HG03135 (cell line): ENCODE measurements around the gene ARFGEF2.
"Not testable (repeated sequence)": the region's sequence is repeated elsewhere in the genome, so short reads cannot be mapped to it uniquely, and the experiment has no call there.

Experiments used
- ATAC-seq: cut with Tn5 transposase; IDR thresholded peaks from one replicate; pipeline ENCODE4 v1.9.1; 2021; ENCODE audit warnings: mild to moderate bottlenecking, moderate library complexity; ENCODE audit not compliant: unreplicated experiment

The ARFGEF2 gene

GRCh38 chr20:48951041-48951440, 29.5 kb downstream of the ARFGEF2 start:
- ATAC-seq, result no peak

- ATAC-seq, result no peak
Measured at GRCh38 chr20:48951646-48952045, 30.1 kb downstream of the ARFGEF2 start.

DNA sequence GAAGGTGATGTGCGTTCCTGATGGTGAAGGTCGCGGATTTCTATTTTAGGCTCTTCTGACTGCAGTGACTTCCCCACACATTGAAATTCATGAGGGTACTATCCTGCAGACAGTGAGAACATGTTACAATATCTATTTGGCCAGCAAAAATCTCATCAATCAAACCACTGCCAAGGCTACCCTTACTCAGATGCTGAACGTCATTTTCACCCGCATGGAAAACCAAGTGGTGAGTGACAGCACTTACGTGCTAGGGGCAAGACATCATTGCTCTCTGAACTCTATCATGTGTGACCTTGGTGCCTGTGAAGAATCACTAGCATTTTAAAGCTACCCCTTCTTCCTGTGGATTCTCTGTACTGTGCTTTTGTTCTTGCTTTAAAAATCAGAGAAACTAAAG, 31.1 kb downstream of the ARFGEF2 start:
- ATAC-seq, result no peak

DNA sequence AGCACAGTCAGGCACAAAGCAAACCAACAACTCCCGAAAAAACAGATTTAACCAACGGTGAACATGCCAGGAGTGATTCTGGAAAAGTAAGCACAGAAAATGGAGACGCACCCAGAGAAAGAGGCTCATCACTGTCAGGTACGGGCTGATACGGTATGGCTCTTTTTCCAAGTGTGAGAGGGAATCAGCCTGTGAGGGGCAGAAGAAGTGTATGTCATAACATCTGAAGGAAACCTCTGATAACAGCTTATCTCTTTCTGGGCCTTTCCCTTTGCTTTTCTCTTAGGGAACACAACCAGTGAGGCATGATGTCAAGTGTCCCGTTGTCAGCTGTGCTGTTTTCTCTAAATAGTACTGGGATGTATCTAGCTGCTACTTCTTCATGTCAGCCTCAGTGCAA, 32.1 kb downstream of the ARFGEF2 start:
- ATAC-seq, result no peak

- no peak for ATAC-seq
Measured at GRCh38 chr20:48956052-48956451, 34.5 kb downstream of the ARFGEF2 start.

GRCh38 chr20:48957053-48957481, 35.6 kb downstream of the ARFGEF2 start:
- no peak for ATAC-seq

GRCh38 chr20:48957533-48957932, 36.0 kb downstream of the ARFGEF2 start:
- ATAC-seq, result no peak

DNA sequence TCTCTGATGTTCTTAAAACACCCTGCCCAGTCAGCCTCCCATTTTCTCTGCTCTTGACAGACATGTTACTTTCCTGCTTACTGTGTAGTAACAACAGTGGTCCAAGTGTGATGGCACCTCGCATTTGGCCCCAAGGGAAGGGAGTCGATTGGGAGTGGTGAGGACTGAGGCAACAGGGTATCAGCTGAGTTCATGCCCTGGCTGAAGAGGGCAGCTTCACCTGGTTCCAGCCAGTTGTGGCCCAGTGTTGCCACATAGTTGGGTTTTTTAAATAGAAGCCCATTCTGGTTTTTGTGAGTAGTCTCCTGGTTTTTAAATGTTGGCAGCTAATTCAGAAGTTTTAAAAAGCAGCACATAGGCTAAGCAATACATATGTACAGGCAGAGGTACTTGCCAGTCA, 37.2 kb downstream of the ARFGEF2 start:
- ATAC-seq, result no peak

- no peak for ATAC-seq
Measured at GRCh38 chr20:48959899-48960550, 38.5 kb downstream of the ARFGEF2 start.

DNA sequence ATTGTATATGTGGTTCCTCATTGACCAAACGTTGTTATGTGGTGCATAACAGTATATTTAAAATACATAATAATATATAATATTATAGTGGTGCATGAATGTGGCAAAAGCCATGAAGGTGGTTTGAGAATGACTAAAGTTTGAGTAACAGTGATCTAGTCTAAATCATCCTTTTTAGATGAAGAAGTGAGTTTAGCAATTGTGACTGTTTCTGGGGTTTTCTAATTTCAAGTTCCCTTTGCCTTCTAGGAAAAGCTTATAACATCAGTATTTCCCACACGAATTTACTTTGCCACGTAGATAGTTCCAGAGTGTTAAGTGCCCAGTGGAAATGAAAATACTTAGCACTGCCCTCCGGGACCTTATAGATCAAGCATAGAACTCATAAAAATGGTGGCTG, 40.9 kb downstream of the ARFGEF2 start:
- no peak for ATAC-seq

GRCh38 chr20:48962976-48963771, 41.7 kb downstream of the ARFGEF2 start:
- ATAC-seq, result no peak

DNA sequence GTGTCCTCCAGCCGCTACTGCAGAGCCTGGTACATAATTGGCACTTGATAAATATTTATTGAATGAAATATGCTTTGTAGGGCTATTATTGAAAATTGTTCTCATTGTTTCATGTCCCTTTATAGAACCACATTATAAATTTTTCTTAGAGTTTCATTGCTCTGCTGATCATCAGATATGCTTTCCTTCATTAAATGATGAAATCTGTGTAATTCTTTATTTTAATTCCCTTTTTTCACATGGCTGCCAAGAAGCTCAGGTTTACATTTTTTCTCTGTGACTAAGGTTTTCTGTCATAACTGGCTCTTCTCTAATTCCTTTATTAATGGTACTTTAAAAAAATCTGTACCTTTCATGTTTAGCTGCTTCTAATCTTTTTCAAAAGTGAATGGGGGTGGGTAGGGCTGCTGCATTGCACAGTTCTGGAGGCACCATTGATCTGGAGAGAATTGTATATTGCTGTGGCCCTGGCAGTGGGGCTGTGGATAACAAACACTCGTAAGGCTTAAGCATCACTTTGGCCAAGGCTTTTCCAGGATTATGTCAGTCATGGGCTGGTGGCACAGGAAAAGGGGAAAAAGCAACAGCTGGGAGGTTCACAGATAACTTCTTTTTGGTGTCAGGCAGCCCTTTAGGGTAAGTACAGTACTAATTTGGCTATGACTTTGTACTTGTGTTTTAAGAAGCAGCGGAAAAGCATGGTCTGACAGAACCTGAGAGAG, 43.8 kb downstream of the ARFGEF2 start:
- no peak for ATAC-seq

DNA sequence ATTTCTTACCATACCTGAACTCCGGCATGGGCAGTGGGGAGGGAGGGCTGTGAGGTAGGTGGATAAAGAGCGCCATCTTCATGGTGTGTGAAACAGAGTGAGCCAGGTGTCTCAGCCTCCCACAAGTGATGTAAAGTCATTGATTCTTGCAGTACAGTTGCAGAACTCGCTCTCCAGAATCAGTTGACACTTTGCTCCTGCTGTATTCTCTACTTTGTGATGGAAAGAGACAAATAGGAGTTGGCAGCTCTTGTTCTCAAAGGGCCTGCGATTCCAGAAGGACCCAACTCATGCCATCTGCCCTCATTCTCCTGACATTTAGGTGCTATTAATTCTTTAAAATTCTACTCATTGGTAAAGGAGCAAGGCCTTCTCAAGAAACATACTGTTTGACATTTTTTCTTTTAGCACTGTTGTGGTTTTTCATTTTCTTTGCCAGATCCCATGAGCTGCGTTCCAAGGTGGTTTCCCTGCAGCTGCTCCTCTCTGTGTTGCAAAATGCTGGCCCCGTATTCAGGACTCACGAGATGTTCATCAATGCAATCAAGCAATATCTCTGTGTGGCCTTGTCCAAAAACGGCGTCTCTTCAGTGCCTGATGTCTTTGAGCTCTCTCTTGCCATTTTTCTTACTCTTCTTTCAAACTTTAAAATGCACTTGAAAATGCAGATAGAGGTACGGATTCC, 49.3 kb downstream of the ARFGEF2 start:
- ATAC-seq, result no peak

GRCh38 chr20:48971956-48972355, 50.4 kb downstream of the ARFGEF2 start:
- ATAC-seq, result no peak

DNA sequence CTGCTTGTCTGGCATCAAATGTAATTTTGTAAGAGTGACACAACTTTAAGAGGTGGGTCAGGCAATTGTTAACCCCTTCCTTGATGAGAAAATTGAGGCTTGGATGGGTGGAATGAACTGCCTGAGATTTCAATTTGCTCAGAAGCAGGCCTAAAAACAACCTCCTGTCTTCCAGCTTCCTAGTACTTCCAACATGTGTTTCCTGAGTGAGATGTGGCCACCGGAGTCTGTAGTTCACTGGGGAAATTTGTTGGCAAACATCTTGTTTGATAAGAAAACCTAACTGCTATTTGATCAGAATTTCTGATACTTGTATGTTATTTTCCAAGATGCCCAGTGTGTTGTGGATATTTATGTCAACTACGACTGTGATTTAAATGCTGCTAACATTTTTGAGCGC, 51.3 kb downstream of the ARFGEF2 start:
- ATAC-seq, result no peak

DNA sequence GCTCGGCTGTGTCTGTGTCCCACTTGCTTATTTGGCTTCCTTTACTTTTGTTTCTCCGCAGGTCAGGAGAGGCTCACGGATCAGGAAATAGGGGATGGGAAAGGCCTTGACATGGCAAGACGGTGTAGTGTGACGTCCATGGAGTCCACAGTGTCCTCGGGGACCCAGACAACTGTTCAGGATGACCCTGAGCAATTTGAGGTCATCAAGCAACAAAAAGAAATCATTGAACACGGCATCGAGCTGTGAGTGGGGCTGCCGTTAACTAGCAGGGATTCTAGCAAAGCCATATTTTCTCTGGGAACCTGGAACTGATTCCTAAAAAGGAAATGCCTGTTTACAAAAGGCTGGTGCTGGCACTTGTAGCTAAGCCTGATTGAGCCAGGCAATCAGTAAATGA, 54.4 kb downstream of the ARFGEF2 start:
- ATAC-seq, result no peak

- ATAC-seq, result not testable (repeated sequence)
Measured at GRCh38 chr20:48979980-48980379, 58.5 kb downstream of the ARFGEF2 start.

- no peak for ATAC-seq
Measured at GRCh38 chr20:48983423-48984400, 62.2 kb downstream of the ARFGEF2 start.

DNA sequence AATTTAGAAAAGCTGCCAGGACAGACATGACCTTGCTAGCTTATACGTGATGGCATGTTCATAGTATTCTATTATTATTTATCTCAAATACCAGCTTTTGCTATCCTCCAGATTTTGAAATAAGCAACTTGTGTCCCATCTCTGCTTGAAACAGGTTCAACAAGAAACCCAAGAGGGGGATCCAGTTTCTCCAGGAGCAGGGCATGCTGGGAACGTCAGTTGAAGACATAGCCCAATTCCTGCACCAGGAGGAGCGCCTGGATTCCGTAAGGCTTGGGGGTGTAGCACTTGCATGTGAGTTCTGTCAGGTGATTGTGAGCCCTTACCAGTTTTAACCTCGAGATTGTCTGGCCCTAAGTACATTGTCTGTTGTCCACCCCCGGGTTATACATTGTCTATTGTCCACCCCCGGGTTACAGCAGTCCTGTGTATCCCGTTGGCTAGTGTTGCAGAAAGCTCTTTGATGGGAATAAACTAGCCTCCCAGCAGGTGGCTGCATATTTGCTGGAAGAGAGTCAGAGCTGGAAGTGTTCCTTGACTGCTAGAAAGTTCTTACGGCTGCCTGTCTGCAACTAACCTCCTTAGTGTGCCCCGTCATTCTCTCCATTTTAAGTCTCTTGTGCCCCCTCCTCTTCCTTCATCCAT, 63.2 kb downstream of the ARFGEF2 start:
- no peak for ATAC-seq

- no peak for ATAC-seq
Measured at GRCh38 chr20:48986899-48987298, 65.4 kb downstream of the ARFGEF2 start.
